Loucy (cell line): ENCODE data around the gene FCGBP.

Experiments used
- EZH2phosphoT487 ChIP-seq: fragments of 200-600 bp; IDR thresholded peaks from 2 replicates; pipeline ENCODE4 v1.6.1; 2018; ENCODE audit warnings: antibody characterized with exemption, mild to moderate bottlenecking, moderate library complexity, borderline replicate concordance
- TF ChIP-seq, protein P1 (sequence below): fragments of 200-600 bp; sonication (generic); conservative IDR thresholded peaks from 2 replicates; pipeline ENCODE4 v1.5.1; 2014; ENCODE audit warnings: mild to moderate bottlenecking, antibody characterized with exemption, low read length

GRCh38 chr19:39940221-39940833, 5.9 kb upstream of the FCGBP start:
- TF ChIP-seq EZH2phosphoT487, result no peak
- TF ChIP-seq, protein P1, sequence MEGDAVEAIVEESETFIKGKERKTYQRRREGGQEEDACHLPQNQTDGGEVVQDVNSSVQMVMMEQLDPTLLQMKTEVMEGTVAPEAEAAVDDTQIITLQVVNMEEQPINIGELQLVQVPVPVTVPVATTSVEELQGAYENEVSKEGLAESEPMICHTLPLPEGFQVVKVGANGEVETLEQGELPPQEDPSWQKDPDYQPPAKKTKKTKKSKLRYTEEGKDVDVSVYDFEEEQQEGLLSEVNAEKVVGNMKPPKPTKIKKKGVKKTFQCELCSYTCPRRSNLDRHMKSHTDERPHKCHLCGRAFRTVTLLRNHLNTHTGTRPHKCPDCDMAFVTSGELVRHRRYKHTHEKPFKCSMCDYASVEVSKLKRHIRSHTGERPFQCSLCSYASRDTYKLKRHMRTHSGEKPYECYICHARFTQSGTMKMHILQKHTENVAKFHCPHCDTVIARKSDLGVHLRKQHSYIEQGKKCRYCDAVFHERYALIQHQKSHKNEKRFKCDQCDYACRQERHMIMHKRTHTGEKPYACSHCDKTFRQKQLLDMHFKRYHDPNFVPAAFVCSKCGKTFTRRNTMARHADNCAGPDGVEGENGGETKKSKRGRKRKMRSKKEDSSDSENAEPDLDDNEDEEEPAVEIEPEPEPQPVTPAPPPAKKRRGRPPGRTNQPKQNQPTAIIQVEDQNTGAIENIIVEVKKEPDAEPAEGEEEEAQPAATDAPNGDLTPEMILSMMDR, result no peak
